ENCODE results near the gene SLC20A1.
A peak's percentile ranks its signal among the peaks of the same experiment; 100 is the strongest.
"Not testable (repeated sequence)": the region's sequence is repeated elsewhere in the genome, so short reads cannot be mapped to it uniquely, and the experiment has no call there.

The SLC20A1 gene

GRCh38 chr2:112645310-112646101, at the start of gene SLC20A1:
TSS of gene SLC20A1 (plus strand) at chr2:112645939. CDS start at chr2:112646829, 890 bp downstream.
- DNase-seq (ENCODE audit: low read depth in 2 of 2): peak; percentile 83 to 88

- DNase-seq (ENCODE audit: low read depth in 2 of 2): no peak
Observed at GRCh38 chr2:112597537-112598322, 48.0 kb upstream of the SLC20A1 start.

GRCh38 chr2:112600634-112601033, 45.1 kb upstream of the SLC20A1 start:
- DNase-seq (ENCODE audit: low read depth in 2 of 2): no peak

GRCh38 chr2:112601754-112602153, 44.0 kb upstream of the SLC20A1 start:
- DNase-seq (ENCODE audit: low read depth in 2 of 2): no peak

GRCh38 chr2:112602917-112603316, 42.8 kb upstream of the SLC20A1 start:
- DNase-seq (ENCODE audit: low read depth in 2 of 2): no peak

- DNase-seq (ENCODE audit: low read depth in 2 of 2): no peak
Observed at GRCh38 chr2:112603731-112604130, 42.0 kb upstream of the SLC20A1 start.

GRCh38 chr2:112604952-112605351, 40.8 kb upstream of the SLC20A1 start:
- DNase-seq (ENCODE audit: low read depth in 2 of 2): no peak

GRCh38 chr2:112605926-112606325, 39.8 kb upstream of the SLC20A1 start:
- no peak for DNase-seq (ENCODE audit: low read depth in 2 of 2)

- DNase-seq (ENCODE audit: low read depth in 2 of 2): no peak
Observed at GRCh38 chr2:112606547-112606946, 39.2 kb upstream of the SLC20A1 start.

GRCh38 chr2:112607680-112608438, 37.9 kb upstream of the SLC20A1 start:
- no peak for DNase-seq (ENCODE audit: low read depth in 2 of 2)

- not testable (repeated sequence) for DNase-seq (ENCODE audit: low read depth in 2 of 2)
Observed at GRCh38 chr2:112609320-112609719, 36.4 kb upstream of the SLC20A1 start.

- DNase-seq (ENCODE audit: low read depth in 2 of 2): not testable (repeated sequence)
Observed at GRCh38 chr2:112612283-112612682, 33.5 kb upstream of the SLC20A1 start.

GRCh38 chr2:112614201-112614840, 31.4 kb upstream of the SLC20A1 start:
- no peak for DNase-seq (ENCODE audit: low read depth in 2 of 2)

- DNase-seq (ENCODE audit: low read depth in 2 of 2): no peak
Observed at GRCh38 chr2:112615051-112615450, 30.7 kb upstream of the SLC20A1 start.

- not testable (repeated sequence) for DNase-seq (ENCODE audit: low read depth in 2 of 2)
Observed at GRCh38 chr2:112615798-112616197, 29.9 kb upstream of the SLC20A1 start.

GRCh38 chr2:112618383-112618782, 27.4 kb upstream of the SLC20A1 start:
- DNase-seq (ENCODE audit: low read depth in 2 of 2): no peak

- DNase-seq (ENCODE audit: low read depth in 2 of 2): peak in 1 of 2 experiments; percentile 71
Observed at GRCh38 chr2:112621790-112622527, 23.8 kb upstream of the SLC20A1 start.

- peak; percentile 92 for DNase-seq (ENCODE audit: low read depth in 2 of 2)
Observed at GRCh38 chr2:112622528-112622849, 23.2 kb upstream of the SLC20A1 start.

GRCh38 chr2:112623913-112624777, 21.6 kb upstream of the SLC20A1 start:
- no peak for DNase-seq (ENCODE audit: low read depth in 2 of 2)

- no peak for DNase-seq (ENCODE audit: low read depth in 2 of 2)
Observed at GRCh38 chr2:112625474-112626114, 20.1 kb upstream of the SLC20A1 start.

Data from fibroblast of skin of left biceps (primary cell).